Endodermal cell (in vitro differentiated cells): Measurements from ENCODE around the gene ENTR1. TPM values are rescaled to one million over a fixed set of nuclear protein-coding genes. Genes with fewer than 3 reads are reported as not detected.

Source experiments
- DNase-seq: peaks from one replicate; pipeline ENCODE4 v3.0.0-alpha.2; 2017
- H3K27ac ChIP-seq: 2 replicates; pipeline ENCODE4 v1.5.1; 2013; ENCODE audit warnings: mild to moderate bottlenecking, low read depth, low read length, moderate library complexity
- H3K27me3 ChIP-seq: 2 replicates; pipeline ENCODE4 v1.6.1; 2013; ENCODE audit warnings: mild to moderate bottlenecking, low read length, moderate library complexity; ENCODE audit not compliant: insufficient read depth, control insufficient read depth, poor library complexity, severe bottlenecking
- H3K36me3 ChIP-seq: 2 replicates; pipeline ENCODE4 v1.7.0; 2013; ENCODE audit warnings: mild to moderate bottlenecking, low read length, moderate library complexity; ENCODE audit not compliant: control insufficient read depth, insufficient read depth
- H3K4me1 ChIP-seq: one replicate; pipeline ENCODE4 v1.7.0; 2013; ENCODE audit warnings: low read length; ENCODE audit not compliant: control insufficient read depth, insufficient read depth
- H3K4me3 ChIP-seq: 2 replicates; pipeline ENCODE4 v1.5.1; 2013; ENCODE audit warnings: mild to moderate bottlenecking, low read length, moderate library complexity
- H3K9ac ChIP-seq: 2 replicates; pipeline ENCODE4 v1.6.1; 2013; ENCODE audit warnings: mild to moderate bottlenecking, low read length, moderate library complexity; ENCODE audit not compliant: poor library complexity, severe bottlenecking; ENCODE audit errors: extremely low read depth
- H3K9me3 ChIP-seq: 2 replicates; pipeline ENCODE4 v1.6.1; 2013; ENCODE audit warnings: mild to moderate bottlenecking, low read length, moderate library complexity; ENCODE audit not compliant: control insufficient read depth
- H3K27ac Mint-ChIP-seq: 2 replicates; pipeline ENCODE4 v1.8.0; 2020; ENCODE audit warnings: mixed read lengths
- H3K27me3 Mint-ChIP-seq: 2 replicates; pipeline ENCODE4 v1.8.0; 2021; ENCODE audit warnings: mild to moderate bottlenecking, mixed read lengths; ENCODE audit not compliant: insufficient read depth
- H3K36me3 Mint-ChIP-seq: 2 replicates; pipeline ENCODE4 v1.8.0; 2020; ENCODE audit warnings: low read depth, mixed read lengths
- H3K4me1 Mint-ChIP-seq: 2 replicates; pipeline ENCODE4 v1.8.0; 2020; ENCODE audit warnings: mixed read lengths
- H3K4me3 Mint-ChIP-seq: 2 replicates; pipeline ENCODE4 v1.8.0; 2020; ENCODE audit warnings: mild to moderate bottlenecking, moderate library complexity, mixed read lengths
- H3K9me3 Mint-ChIP-seq: 2 replicates; pipeline ENCODE4 v1.8.0; 2020; ENCODE audit warnings: mild to moderate bottlenecking, mixed read lengths
- WGBS, 2 experiments: methylation state at CpG; one replicate each; pipeline versions ENCODE4 v1.1.5 to v1.1.7; 2013; ENCODE audit warnings: missing lambda C conversion rate in 2 of 2, mixed read lengths in 1 of 2; ENCODE audit not compliant: insufficient coverage in 1 of 2, insufficient read length in 1 of 2; 5-methylcytosine and 5-hydroxymethylcytosine counted together
- total RNA-seq, 2 donors: library from RNA; stranded (reverse); fragmentation: NEBNext Ultra II Directional in 1 of 2; extraction: Animal tissue kit (Norgen Biotek cat#: 25700) in 1 of 2; gene quantifications; 2 replicates in 1 of 2; 3 replicates in 1 of 2; pipeline ENCODE4 v1.2.1, GENCODE V29; 2021
- TF ChIP-seq, protein P1 (sequence below): fragments of 200-600 bp; sonication (generic); conservative IDR thresholded peaks from 2 replicates; pipeline ENCODE4 v1.5.0; 2021; ENCODE audit warnings: antibody characterized with exemption, mild to moderate bottlenecking

The ENTR1 gene
- total RNA-seq, 2 donors from 2014 or later = 76.6 to 83.1 TPM

- TF ChIP-seq, protein P1, sequence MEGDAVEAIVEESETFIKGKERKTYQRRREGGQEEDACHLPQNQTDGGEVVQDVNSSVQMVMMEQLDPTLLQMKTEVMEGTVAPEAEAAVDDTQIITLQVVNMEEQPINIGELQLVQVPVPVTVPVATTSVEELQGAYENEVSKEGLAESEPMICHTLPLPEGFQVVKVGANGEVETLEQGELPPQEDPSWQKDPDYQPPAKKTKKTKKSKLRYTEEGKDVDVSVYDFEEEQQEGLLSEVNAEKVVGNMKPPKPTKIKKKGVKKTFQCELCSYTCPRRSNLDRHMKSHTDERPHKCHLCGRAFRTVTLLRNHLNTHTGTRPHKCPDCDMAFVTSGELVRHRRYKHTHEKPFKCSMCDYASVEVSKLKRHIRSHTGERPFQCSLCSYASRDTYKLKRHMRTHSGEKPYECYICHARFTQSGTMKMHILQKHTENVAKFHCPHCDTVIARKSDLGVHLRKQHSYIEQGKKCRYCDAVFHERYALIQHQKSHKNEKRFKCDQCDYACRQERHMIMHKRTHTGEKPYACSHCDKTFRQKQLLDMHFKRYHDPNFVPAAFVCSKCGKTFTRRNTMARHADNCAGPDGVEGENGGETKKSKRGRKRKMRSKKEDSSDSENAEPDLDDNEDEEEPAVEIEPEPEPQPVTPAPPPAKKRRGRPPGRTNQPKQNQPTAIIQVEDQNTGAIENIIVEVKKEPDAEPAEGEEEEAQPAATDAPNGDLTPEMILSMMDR = no peak
- Mint-ChIP-seq H3K4me1 (no peaks in the 10 kb centered on the region), H3K36me3 (peaks cover 64% of the 10 kb centered on the region), H3K4me3 (no peak overlapping the region), H3K9me3 (no peaks in the 10 kb centered on the region), H3K27ac (no peak overlapping the region), H3K27me3 (no peaks in the 10 kb centered on the region)
- H3K36me3 ChIP-seq = peaks cover 71% of the 10 kb centered on the region
- no peaks in the 10 kb centered on the region for H3K9me3 ChIP-seq
- H3K4me1 ChIP-seq = no peaks in the 10 kb centered on the region
- H3K27me3 ChIP-seq = no peaks in the 10 kb centered on the region
- no peak overlapping the region for H3K4me3 ChIP-seq
- no peak overlapping the region for H3K27ac ChIP-seq
- no peak for DNase-seq
- 93 to 96% methylated on average over 19 to 20 of the region's 20 CpGs for WGBS, 2 experiments
- no peak overlapping the region for H3K9ac ChIP-seq
Observed at GRCh38 chr9:136444102-136444501, 33.7 kb upstream of the ENTR1 start.

- Mint-ChIP-seq H3K36me3 (peaks cover 62% of the 10 kb centered on the region), H3K9me3 (no peaks in the 10 kb centered on the region), H3K4me3 (no peak overlapping the region), H3K27ac (no peak overlapping the region), H3K4me1 (no peaks in the 10 kb centered on the region), H3K27me3 (no peaks in the 10 kb centered on the region)
- WGBS, 2 experiments = 93 to 95% methylated on average over 7 of the region's 7 CpGs
- Histone ChIP-seq H3K36me3 (peaks cover 67% of the 10 kb centered on the region), H3K9ac (no peak overlapping the region), H3K27me3 (no peaks in the 10 kb centered on the region), H3K9me3 (no peaks in the 10 kb centered on the region), H3K27ac (no peak overlapping the region), H3K4me1 (no peaks in the 10 kb centered on the region), H3K4me3 (no peak overlapping the region)
- no peak for DNase-seq
- TF ChIP-seq, protein P1 = no peak
Observed at GRCh38 chr9:136443687-136444086, 33.3 kb upstream of the ENTR1 start.

GRCh38 chr9:136443087-136443486, 32.7 kb upstream of the ENTR1 start:
- Histone ChIP-seq H3K4me3 (no peak overlapping the region), H3K9me3 (no peaks in the 10 kb centered on the region), H3K36me3 (peaks cover 65% of the 10 kb centered on the region), H3K27me3 (no peaks in the 10 kb centered on the region), H3K27ac (no peak overlapping the region), H3K4me1 (no peaks in the 10 kb centered on the region), H3K9ac (no peak overlapping the region)
- Mint-ChIP-seq H3K27me3 (no peaks in the 10 kb centered on the region), H3K27ac (no peak overlapping the region), H3K36me3 (peaks cover 59% of the 10 kb centered on the region), H3K9me3 (no peaks in the 10 kb centered on the region), H3K4me1 (no peaks in the 10 kb centered on the region), H3K4me3 (no peak overlapping the region)
- WGBS, 2 experiments = 93 to 99% methylated on average over 12 to 15 of the region's 15 CpGs
- TF ChIP-seq, protein P1 = no peak
- DNase-seq = no peak
